ENCODE data around the gene NPR3. TPM values are rescaled to one million over a fixed set of nuclear protein-coding genes. Genes with fewer than 3 reads are reported as not detected.

Gene NPR3
- total and polyA plus RNA-seq, 2 of the 8 experiments (the other 6 are each of a cell fraction or from before 2014, with no cell fraction given): not detected

DNA sequence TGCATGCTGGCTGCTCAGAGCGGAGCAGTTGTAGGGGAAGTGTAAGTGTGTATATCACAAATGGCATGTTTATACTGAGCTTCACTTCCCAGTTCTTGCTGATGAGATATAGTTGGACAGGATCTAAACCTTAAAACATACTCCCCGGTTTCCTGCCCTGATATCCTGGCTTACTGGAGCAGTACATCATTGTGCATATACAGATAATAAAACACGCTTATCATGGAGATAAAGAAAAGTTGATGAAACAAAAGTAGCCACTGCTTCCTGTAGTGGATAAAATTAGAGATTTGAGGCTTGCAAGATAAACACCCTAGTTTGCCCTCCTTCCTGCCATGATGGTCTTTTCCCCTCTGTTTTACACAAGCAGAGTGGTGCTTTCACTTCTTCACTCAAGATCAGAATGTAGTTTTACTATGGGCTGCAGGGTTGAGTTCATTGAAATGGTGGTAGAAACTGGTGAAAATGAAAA, 15.0 kb downstream of the NPR3 start:
- H3K4me1 ChIP-seq (replicated peaks in 1 of 4; ENCODE audit: control insufficient read depth in 3 of 4, insufficient read depth in 4 of 4, low read length in 3 of 4): no peaks in the 10 kb centered on the region
- H2AFZ ChIP-seq (ENCODE audit: low read length): no peak overlapping the region
- no peak overlapping the region for H2AK5ac ChIP-seq (ENCODE audit: low read depth, low read length)
- TF ChIP-seq CTBP2 (IDR thresholded peaks at IDR 0.05; ENCODE audit: borderline replicate concordance, insufficient read depth, insufficient read length, low read length) (no peak), POU5F1 (IDR thresholded peaks at IDR 0.05; ENCODE audit: low read depth, low read length) (no peak), TEAD4 (IDR thresholded peaks at IDR 0.05; ENCODE audit: low read depth, low read length) (no peak), HDAC6 (IDR thresholded peaks at IDR 0.05; ENCODE audit: low read depth, low read length) (no peak), ZNF274 (IDR thresholded peaks at IDR 0.05; ENCODE audit: borderline replicate concordance, extremely low read depth, low read length) (no peak), CHD2 (IDR thresholded peaks at IDR 0.05; ENCODE audit: low read length) (no peak), RBBP5 (IDR thresholded peaks at IDR 0.05; ENCODE audit: borderline replicate concordance, low read depth, low read length) (no peak)
- TF ChIP-seq, protein P1, sequence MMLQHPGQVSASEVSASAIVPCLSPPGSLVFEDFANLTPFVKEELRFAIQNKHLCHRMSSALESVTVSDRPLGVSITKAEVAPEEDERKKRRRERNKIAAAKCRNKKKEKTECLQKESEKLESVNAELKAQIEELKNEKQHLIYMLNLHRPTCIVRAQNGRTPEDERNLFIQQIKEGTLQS (IDR thresholded peaks at IDR 0.05; ENCODE audit: insufficient read depth, low read depth, low read length): no peak
- H3K79me2 ChIP-seq (ENCODE audit: control insufficient read depth in 1 of 2, insufficient read depth in 2 of 2, low read length in 2 of 2): no peaks in the 10 kb centered on the region
- H3K36me3 ChIP-seq (ENCODE audit: control insufficient read depth in 2 of 4, insufficient read depth in 4 of 4, low read length in 3 of 4): no peaks in the 10 kb centered on the region
- no peak overlapping the region for H2BK12ac ChIP-seq (ENCODE audit: low read depth, low read length)
- no peak overlapping the region for H3K4me3 ChIP-seq (ENCODE audit: extremely low read depth in 1 of 4, insufficient read depth in 2 of 4, low read depth in 3 of 4, low read length in 4 of 4)
- no peak overlapping the region for H4K91ac ChIP-seq (replicated peaks; ENCODE audit: insufficient read length, low read length)
- H3K27ac ChIP-seq (ENCODE audit: low read depth, low read length): no peak overlapping the region
- FAIRE-seq (no peak), DNase-seq (ENCODE audit: low read depth in 1 of 2, low spot score in 2 of 2) (no peak)
- H2BK120ac ChIP-seq (replicated peaks; ENCODE audit: low read depth, low read length): no peak overlapping the region
- no peaks in the 10 kb centered on the region for H3K23me2 ChIP-seq (ENCODE audit: low read depth, low read length)
- no peak overlapping the region for H2BK5ac ChIP-seq (ENCODE audit: low read depth, low read length)
- no peak overlapping the region for H3K4me2 ChIP-seq (ENCODE audit: insufficient read depth in 1 of 2, low read depth in 2 of 2, low read length in 2 of 2)
- ChIA-PET POLR2A (ENCODE audit: partially characterized antibody) (no interaction called here), CTCF (ENCODE audit: partially characterized antibody) (no interaction called here)
- H3K4ac ChIP-seq (replicated peaks; ENCODE audit: insufficient read length, low read depth, low read length): no peak overlapping the region
- H3K14ac ChIP-seq (ENCODE audit: insufficient read length): no peak overlapping the region
- H4K20me1 ChIP-seq (replicated peaks in 1 of 2; ENCODE audit: control insufficient read depth in 1 of 2, insufficient read depth in 2 of 2, low read length in 2 of 2): no peaks in the 10 kb centered on the region
- no peak overlapping the region for H3K23ac ChIP-seq (ENCODE audit: insufficient read length)
- H3K27me3 ChIP-seq (replicated peaks in 1 of 4; ENCODE audit: control insufficient read depth in 3 of 4, extremely low read depth in 1 of 4, insufficient read depth in 3 of 4, low read length in 3 of 4): no peaks in the 10 kb centered on the region
- no peak overlapping the region for H4K8ac ChIP-seq (ENCODE audit: extremely low read depth, insufficient read depth, low read length)
- 82% methylated on average over 3 of the region's 3 CpGs; no CpG with 5 or more reads in 1 of the 2 experiments for WGBS, 2 experiments (ENCODE audit: extremely low coverage in 1 of 2, insufficient coverage in 1 of 2, insufficient read length in 1 of 2, insufficient replicate concordance in 2 of 2, low coverage in 1 of 2, low lambda C conversion rate in 2 of 2, missing lambda C conversion rate in 1 of 2)
- H3K56ac ChIP-seq (replicated peaks; ENCODE audit: insufficient read length, low read depth, low read length): no peak overlapping the region
- H4K5ac ChIP-seq (ENCODE audit: insufficient read length, low read depth, low read length): no peak overlapping the region
- no peak overlapping the region for H3K18ac ChIP-seq (ENCODE audit: extremely low read depth, low read length)
- no peaks in the 10 kb centered on the region for H3K9me3 ChIP-seq (ENCODE audit: insufficient read depth in 2 of 2, low read depth in 1 of 2, low read length in 1 of 2)
- H2BK20ac ChIP-seq (ENCODE audit: low read length): no peak overlapping the region
- no peak overlapping the region for H3K9ac ChIP-seq (replicated peaks in 1 of 4; ENCODE audit: extremely low read depth in 1 of 4, low read depth in 3 of 4, low read length in 3 of 4)
- H3K79me1 ChIP-seq (ENCODE audit: low read depth, low read length): no peaks in the 10 kb centered on the region
- no peak overlapping the region for H2BK15ac ChIP-seq (ENCODE audit: low read length)

All from H1 (cell line).